ENCODE data around the gene CD44.

CD44 gene

GRCh38 chr11:35277827-35278226 is 138.9 kb downstream of the CD44 start:
- Histone ChIP-seq H3K9me3 (ENCODE audit: control insufficient read depth, insufficient read depth, low read length) (no peaks in the 10 kb centered on the region), H3K4me1 (ENCODE audit: control insufficient read depth, low read length) (no peaks in the 10 kb centered on the region), H4K20me1 (ENCODE audit: control insufficient read depth, insufficient read depth, low read depth, low read length) (no peaks in the 10 kb centered on the region), H3K27ac (ENCODE audit: low read depth, low read length) (no peak overlapping the region), H3K79me2 (ENCODE audit: control insufficient read depth, low read length) (no peaks in the 10 kb centered on the region), H3K4me2 (ENCODE audit: low read length) (no peak overlapping the region), H3K9me2 (replicated peaks; ENCODE audit: control insufficient read depth, low read length) (no peaks in the 10 kb centered on the region), H3F3A (ENCODE audit: control insufficient read depth, insufficient read depth) (no peaks in the 10 kb centered on the region), H3K27me3 (ENCODE audit: control insufficient read depth, low read length) (peaks cover 4% of the 10 kb centered on the region; the same call in 1 of the 2 replicates), H3K4me3 (ENCODE audit: low read length) (no peak overlapping the region), H3K36me3 (ENCODE audit: control insufficient read depth, low read length) (no peaks in the 10 kb centered on the region)
- no peak for TF ChIP-seq CTCF (IDR thresholded peaks at IDR 0.05; ENCODE audit: low read depth, low read length, poor library complexity, severe bottlenecking)
- no peak for TF ChIP-seq EZH2phosphoT487 (IDR thresholded peaks at IDR 0.05; ENCODE audit: borderline replicate concordance, low read length)

GRCh38 chr11:35280727-35281126 is 141.8 kb downstream of the CD44 start:
- Histone ChIP-seq H3K4me3 (ENCODE audit: low read length) (no peak overlapping the region), H3F3A (ENCODE audit: control insufficient read depth, insufficient read depth) (no peaks in the 10 kb centered on the region), H3K9me3 (ENCODE audit: control insufficient read depth, insufficient read depth, low read length) (no peaks in the 10 kb centered on the region), H3K79me2 (ENCODE audit: control insufficient read depth, low read length) (no peaks in the 10 kb centered on the region), H3K9me2 (replicated peaks; ENCODE audit: control insufficient read depth, low read length) (no peaks in the 10 kb centered on the region), H3K27ac (ENCODE audit: low read depth, low read length) (no peak overlapping the region), H3K4me1 (ENCODE audit: control insufficient read depth, low read length) (no peaks in the 10 kb centered on the region), H3K36me3 (ENCODE audit: control insufficient read depth, low read length) (no peaks in the 10 kb centered on the region), H4K20me1 (ENCODE audit: control insufficient read depth, insufficient read depth, low read depth, low read length) (no peaks in the 10 kb centered on the region), H3K4me2 (ENCODE audit: low read length) (no peak overlapping the region), H3K27me3 (ENCODE audit: control insufficient read depth, low read length) (no peaks in the 10 kb centered on the region)
- TF ChIP-seq EZH2phosphoT487 (IDR thresholded peaks at IDR 0.05; ENCODE audit: borderline replicate concordance, low read length) (no peak), CTCF (IDR thresholded peaks at IDR 0.05; ENCODE audit: low read depth, low read length, poor library complexity, severe bottlenecking) (no peak)

GRCh38 chr11:35281169-35281688 is 142.3 kb downstream of the CD44 start:
- Histone ChIP-seq H3K27ac (ENCODE audit: low read depth, low read length) (no peak overlapping the region), H4K20me1 (ENCODE audit: control insufficient read depth, insufficient read depth, low read depth, low read length) (no peaks in the 10 kb centered on the region), H3K9me3 (ENCODE audit: control insufficient read depth, insufficient read depth, low read length) (no peaks in the 10 kb centered on the region), H3K79me2 (ENCODE audit: control insufficient read depth, low read length) (no peaks in the 10 kb centered on the region), H3K4me2 (ENCODE audit: low read length) (no peak overlapping the region), H3K27me3 (ENCODE audit: control insufficient read depth, low read length) (no peaks in the 10 kb centered on the region), H3F3A (ENCODE audit: control insufficient read depth, insufficient read depth) (no peaks in the 10 kb centered on the region), H3K36me3 (ENCODE audit: control insufficient read depth, low read length) (no peaks in the 10 kb centered on the region), H3K4me3 (ENCODE audit: low read length) (no peak overlapping the region), H3K4me1 (ENCODE audit: control insufficient read depth, low read length) (no peaks in the 10 kb centered on the region), H3K9me2 (replicated peaks; ENCODE audit: control insufficient read depth, low read length) (no peaks in the 10 kb centered on the region)
- TF ChIP-seq EZH2phosphoT487 (IDR thresholded peaks at IDR 0.05; ENCODE audit: borderline replicate concordance, low read length) (no peak), CTCF (IDR thresholded peaks at IDR 0.05; ENCODE audit: low read depth, low read length, poor library complexity, severe bottlenecking) (no peak)
